NCI-H1092 (cell line): ENCODE measurements around the gene ELF2.
"Not testable (repeated sequence)": the region's sequence is repeated elsewhere in the genome, so short reads cannot be mapped to it uniquely, and the experiment has no call there.

Experiments used
- DNase-seq: peaks from one replicate; lab custom pipeline; 2025; lab: John Stamatoyannopoulos, UW

Gene ELF2

GRCh38 chr4:139177049-139177868 lies at the start of gene ELF2:
TSS of gene ELF2 (minus strand) at chr4:139177218. CDS start at chr4:139137701, 39,517 bp downstream.
- DNase-seq = peak; percentile 84

- DNase-seq = no peak
Measured at GRCh38 chr4:139223682-139224317, 46.8 kb upstream of the ELF2 start.

GRCh38 chr4:139222215-139222614 lies 45.2 kb upstream of the ELF2 start:
- DNase-seq = no peak

- no peak for DNase-seq
Measured at GRCh38 chr4:139221687-139222086, 44.7 kb upstream of the ELF2 start.

GRCh38 chr4:139219450-139220055 lies 42.5 kb upstream of the ELF2 start:
- DNase-seq = no peak

- DNase-seq = no peak
Measured at GRCh38 chr4:139214039-139214534, 37.1 kb upstream of the ELF2 start.

- DNase-seq = not testable (repeated sequence)
Measured at GRCh38 chr4:139213633-139214032, 36.6 kb upstream of the ELF2 start.

- DNase-seq = no peak
Measured at GRCh38 chr4:139212900-139213299, 35.9 kb upstream of the ELF2 start.

GRCh38 chr4:139210486-139210885 lies 33.5 kb upstream of the ELF2 start:
- no peak for DNase-seq

GRCh38 chr4:139209470-139210063 lies 32.5 kb upstream of the ELF2 start:
- no peak for DNase-seq

- no peak for DNase-seq
Measured at GRCh38 chr4:139208404-139208945, 31.5 kb upstream of the ELF2 start.

- no peak for DNase-seq
Measured at GRCh38 chr4:139207873-139208403, 30.9 kb upstream of the ELF2 start.

- no peak for DNase-seq
Measured at GRCh38 chr4:139207247-139207646, 30.2 kb upstream of the ELF2 start.

GRCh38 chr4:139202991-139203390 lies 26.0 kb upstream of the ELF2 start:
- DNase-seq = no peak

- no peak for DNase-seq
Measured at GRCh38 chr4:139200506-139200905, 23.5 kb upstream of the ELF2 start.

GRCh38 chr4:139200102-139200501 lies 23.1 kb upstream of the ELF2 start:
- DNase-seq = no peak

- DNase-seq = not testable (repeated sequence)
Measured at GRCh38 chr4:139197214-139197613, 20.2 kb upstream of the ELF2 start.

GRCh38 chr4:139196462-139196861 lies 19.4 kb upstream of the ELF2 start:
- DNase-seq = no peak

- no peak for DNase-seq
Measured at GRCh38 chr4:139191373-139191772, 14.4 kb upstream of the ELF2 start.

- DNase-seq = no peak
Measured at GRCh38 chr4:139189972-139190371, 13.0 kb upstream of the ELF2 start.

- DNase-seq = no peak
Measured at GRCh38 chr4:139189417-139189749, 12.4 kb upstream of the ELF2 start.
